Colonic mucosa (tissue), 4 donors: Measurements from ENCODE around the gene CDC25B. TPM values are rescaled to one million over a fixed set of nuclear protein-coding genes. Genes with fewer than 3 reads are reported as not detected.
"Not testable (repeated sequence)": the region's sequence is repeated elsewhere in the genome, so short reads cannot be mapped to it uniquely, and the experiment has no call there.

Experiments
- DNase-seq: peaks from one replicate; pipeline ENCODE4 v3.0.0-alpha.2; 2020
- H3K27ac ChIP-seq: fragments of 200-600 bp; one replicate; pipeline ENCODE4 v1.8.0; 2021
- H3K27me3 ChIP-seq: fragments of 200-600 bp; one replicate; pipeline ENCODE4 v1.8.0; 2021
- H3K36me3 ChIP-seq: fragments of 200-600 bp; one replicate; pipeline ENCODE4 v1.8.0; 2021
- H3K4me1 ChIP-seq: fragments of 200-600 bp; one replicate; pipeline ENCODE4 v1.8.0; 2021; ENCODE audit warnings: mild to moderate bottlenecking
- H3K4me3 ChIP-seq: fragments of 200-600 bp; one replicate; pipeline ENCODE4 v1.8.0; 2021
- H3K9ac ChIP-seq, 2 donors: one replicate each; pipeline ENCODE4 v1.7.0; 2013; ENCODE audit warnings: control low read depth in 2 of 2, low read depth in 2 of 2, low read length in 2 of 2
- H3K9me3 ChIP-seq: fragments of 200-600 bp; one replicate; pipeline ENCODE4 v1.8.0; 2021
- CTCF ChIP-seq: fragments of 200-600 bp; IDR thresholded peaks from one replicate; pipeline ENCODE4 v1.8.0; 2022; ENCODE audit warnings: antibody characterized with exemption, mild to moderate bottlenecking
- intact Hi-C: fragments of 100-400 bp; cut with DNase I; formaldehyde crosslinking; loops from one replicate; pipeline ENCODE4 v1.14.1; 2022
- total RNA-seq, 2 donors: library from RNA; stranded (reverse); fragmentation: NEBNext Ultra II Directional in 1 of 2; extraction: Animal tissue kit (Norgen Biotek cat#: 25700) in 1 of 2; gene quantifications; one replicate each; pipeline ENCODE4 v1.2.1, GENCODE V29; 2021
- donor health status: healthy.
- donor health status: DM: no; HTN: no; CAD: no.
- donor health status: DM: no; HTN: no; CAD: no.

Gene CDC25B
- total RNA-seq, 2 donors from 2014 or later, result 41.9 to 65.5 TPM

GRCh38 chr20:3828798-3829197, 32.7 kb downstream of the CDC25B start:
- TF ChIP-seq CTCF, result no peak
- intact Hi-C loops, result no loop called here
- Histone ChIP-seq H3K27ac (no peak overlapping the region), H3K9me3 (no peaks in the 10 kb centered on the region), H3K4me1 (no peaks in the 10 kb centered on the region), H3K4me3 (no peak overlapping the region), H3K27me3 (no peaks in the 10 kb centered on the region), H3K9ac (no peak overlapping the region), H3K36me3 (no peaks in the 10 kb centered on the region)
- DNase-seq, result no peak

DNA sequence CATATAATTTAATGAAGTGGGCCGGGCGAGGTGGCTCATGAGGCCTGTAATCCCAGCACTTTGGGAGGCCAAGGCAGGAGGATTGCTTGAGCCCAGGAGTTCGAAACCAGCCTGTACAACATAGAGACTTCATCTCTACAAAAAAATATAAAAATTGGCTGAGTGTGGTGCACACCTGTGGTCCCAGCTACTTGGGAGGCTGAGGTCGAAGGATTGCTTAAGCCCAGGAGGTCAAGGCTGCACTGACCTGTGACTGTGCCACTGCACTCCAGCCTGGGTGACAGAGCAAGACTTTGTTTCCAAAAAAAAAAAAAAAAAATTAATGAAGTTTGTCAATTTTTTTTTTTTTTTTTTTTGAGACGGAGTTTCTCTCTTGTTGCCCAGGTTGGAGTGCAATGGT, 33.8 kb downstream of the CDC25B start:
- DNase-seq, H3K27me3 ChIP-seq, H3K9me3 ChIP-seq, H3K9ac ChIP-seq, H3K27ac ChIP-seq, H3K4me3 ChIP-seq, H3K4me1 ChIP-seq, H3K36me3 ChIP-seq, intact Hi-C loops: not testable (repeated sequence)

- H3K27ac ChIP-seq, result no peak overlapping the region
- TF ChIP-seq CTCF, result no peak
- H3K9me3 ChIP-seq, result no peaks in the 10 kb centered on the region
- H3K36me3 ChIP-seq, result no peaks in the 10 kb centered on the region
- H3K9ac ChIP-seq, result no peak overlapping the region
- intact Hi-C loops, result no loop called here
- H3K4me3 ChIP-seq, result no peak overlapping the region
- no peak for DNase-seq
- no peaks in the 10 kb centered on the region for H3K27me3 ChIP-seq
- H3K4me1 ChIP-seq, result no peaks in the 10 kb centered on the region
These were observed 40.0 kb downstream of the CDC25B start for GRCh38 chr20:3836132-3836531.

DNA sequence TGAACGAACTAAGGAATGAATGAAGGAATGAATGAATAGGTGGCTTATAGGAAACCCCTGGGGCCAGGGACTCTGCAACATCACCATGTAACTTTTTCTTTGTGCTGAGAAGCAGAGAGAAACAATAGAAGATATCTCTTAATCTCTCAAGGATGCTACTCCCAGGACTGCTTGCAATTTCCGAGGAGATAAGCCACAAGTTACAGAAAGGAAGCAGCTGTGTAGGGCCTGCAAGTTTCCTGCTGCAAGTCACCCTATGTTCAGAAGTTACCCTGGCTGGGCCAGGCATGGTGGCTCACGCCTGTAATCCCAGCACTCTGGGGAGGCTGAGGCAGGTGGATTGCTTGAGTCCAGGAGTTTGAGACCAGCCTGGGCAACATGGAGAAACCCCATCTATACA, 43.2 kb downstream of the CDC25B start:
- Histone ChIP-seq H3K4me1 (peaks cover 6% of the 10 kb centered on the region), H3K9ac (no peak overlapping the region), H3K27me3 (no peaks in the 10 kb centered on the region), H3K27ac (no peak overlapping the region), H3K36me3 (no peaks in the 10 kb centered on the region), H3K9me3 (no peaks in the 10 kb centered on the region), H3K4me3 (no peak overlapping the region)
- no peak for TF ChIP-seq CTCF
- DNase-seq, result no peak
- intact Hi-C loops, result no loop called here

DNA sequence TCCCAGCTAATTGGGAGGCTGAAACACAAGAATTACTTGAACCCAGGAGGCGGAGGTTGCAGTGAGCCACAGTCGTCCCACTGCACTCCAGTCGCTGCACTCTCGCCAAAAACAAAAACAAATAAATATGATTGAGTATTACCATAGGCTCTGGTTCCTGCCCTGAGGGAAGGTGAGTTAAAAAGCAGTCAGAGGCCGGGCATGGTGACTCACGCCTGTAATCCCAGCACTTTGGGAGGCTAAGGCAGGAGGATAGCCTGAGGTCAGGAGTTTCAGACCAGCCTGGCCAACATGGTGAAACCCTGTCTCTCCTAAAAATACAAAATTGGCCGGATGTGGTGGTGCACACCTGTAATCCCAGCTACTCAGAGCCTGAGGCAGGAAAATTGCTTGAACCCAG, 44.1 kb downstream of the CDC25B start:
- H3K36me3 ChIP-seq, H3K9me3 ChIP-seq, H3K27me3 ChIP-seq, H3K27ac ChIP-seq, H3K4me1 ChIP-seq, H3K4me3 ChIP-seq, DNase-seq, intact Hi-C loops, H3K9ac ChIP-seq: not testable (repeated sequence)

DNA sequence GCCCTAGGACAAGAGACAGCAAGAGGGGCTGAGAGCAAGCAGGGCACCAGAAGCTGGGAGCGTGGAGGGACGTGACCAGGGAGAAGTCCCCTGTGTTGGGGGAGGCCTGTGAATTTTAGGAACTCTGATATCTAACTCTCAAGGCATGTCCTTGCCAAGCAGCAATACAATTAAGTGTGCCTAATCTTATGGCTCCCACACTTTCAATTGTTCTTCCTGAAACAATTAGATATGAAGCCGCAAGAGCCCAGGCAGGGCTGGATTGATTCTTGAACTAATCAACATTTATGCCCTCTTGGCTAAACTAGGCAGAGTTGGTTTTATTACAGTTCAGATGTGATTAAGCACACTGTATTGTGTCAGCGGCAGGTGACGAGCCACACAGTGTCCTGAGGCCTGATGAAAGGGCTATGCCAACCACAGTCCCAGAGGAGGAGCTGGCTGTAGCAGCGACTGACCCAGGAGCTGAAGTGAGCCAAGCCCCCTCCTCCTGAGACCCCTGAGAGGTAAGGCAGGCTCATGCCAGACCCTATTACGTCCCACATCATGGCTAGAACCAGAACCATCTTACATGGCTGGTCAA, 46.3 kb downstream of the CDC25B start:
- no peaks in the 10 kb centered on the region for H3K27me3 ChIP-seq

More for the DNA sequence above, 46.3 kb downstream of the CDC25B start:
- DNase-seq, result no peak
- H3K9ac ChIP-seq, result peak overlapping the region in 1 of 2 donors; percentile 67
- peaks cover 9% of the 10 kb centered on the region for H3K4me1 ChIP-seq
- no peak overlapping the region for H3K27ac ChIP-seq
- intact Hi-C loops, result no loop called here
- no peaks in the 10 kb centered on the region for H3K9me3 ChIP-seq
- no peaks in the 10 kb centered on the region for H3K36me3 ChIP-seq
- no peak overlapping the region for H3K4me3 ChIP-seq
- no peak for TF ChIP-seq CTCF
